K562 (cell line): ENCODE measurements around the gene HARS2. TPM values are rescaled to one million over a fixed set of nuclear protein-coding genes. Genes with fewer than 3 reads are reported as not detected.
A peak's percentile ranks its signal among the peaks of the same experiment; 100 is the strongest.

Source experiments
- BACH1 ChIP-seq: fragments of 200-800 bp; sonication (Bioruptor generic); IDR thresholded peaks from 2 replicates; pipeline ENCODE4 v1.6.1; 2016; ENCODE audit warnings: missing genetic modification characterization, missing compliant biosample characterization
- BRCA1 ChIP-seq, 2 experiments: fragments of 450-650 bp in 1 of 2; sonication (generic) in 1 of 2; formaldehyde crosslinking in 1 of 2; IDR thresholded peaks; 2 replicates each; pipeline versions ENCODE4 v1.5.0 to v1.6.1; 2017 to 2020; ENCODE audit warnings: mild to moderate bottlenecking in 1 of 2, missing genetic modification reagents in 1 of 2
- CBX5 ChIP-seq: IDR thresholded peaks from 2 replicates; pipeline ENCODE4 v1.6.1; 2014; ENCODE audit warnings: low read depth, borderline replicate concordance
- LEF1 ChIP-seq: fragments of 450-650 bp; IDR thresholded peaks from 2 replicates; pipeline ENCODE4 v1.6.1; 2016; ENCODE audit warnings: mild to moderate bottlenecking
- MTF1 ChIP-seq: fragments of 250-450 bp; sonication (Bioruptor Pico); IDR thresholded peaks from 2 replicates; pipeline ENCODE4 v1.9.0; 2021; ENCODE audit warnings: moderate library complexity, mild to moderate bottlenecking, inconsistent platforms, borderline replicate concordance
- RBBP5 ChIP-seq: fragments of 200-600 bp; sonication (generic); IDR thresholded peaks from 2 replicates; pipeline ENCODE4 v1.6.1; 2012; ENCODE audit warnings: borderline replicate concordance, mild to moderate bottlenecking, low read length, control low read depth, inconsistent platforms; ENCODE audit not compliant: insufficient read depth, poor library complexity, severe bottlenecking
- STAT5B ChIP-seq: fragments of 250-450 bp; sonication (Bioruptor Pico); IDR thresholded peaks from 2 replicates; pipeline ENCODE4 v1.8.0; 2021; ENCODE audit warnings: mild to moderate bottlenecking, inconsistent platforms
- U2AF2 ChIP-seq: fragments of 200-400 bp; formaldehyde crosslinking; optimal IDR thresholded peaks from 2 replicates; pipeline ENCODE3; 2017; ENCODE audit warnings: low read depth, mild to moderate bottlenecking, low read length
- ZBTB12 ChIP-seq: fragments of 250-450 bp; sonication (Bioruptor Pico); IDR thresholded peaks from 2 replicates; pipeline ENCODE4 v1.4.0; 2020
- polyA plus RNA-seq, 8 experiments: library from polyadenylated mRNA; depleted of rRNA in 4 of 8; stranded (reverse) in 5 of 8; unstranded in 3 of 8; fragments of >200 nt; fragmentation: Nextera tagmentation in 2 of 8; fragmentation: Illumina TruSeq in 1 of 8; extraction: Ambion mirVana in 2 of 8; extraction: Trizol in 1 of 8; gene quantifications; 2 replicates each; pipeline versions ENCODE4 v1.2.1 to v1.2.3, GENCODE V29; 2011 to 2014; ENCODE audit warnings: inconsistent platforms in 1 of 8, missing spikeins in 1 of 8
- total RNA-seq, 7 experiments: library from RNA; depleted of rRNA in 6 of 7; stranded (reverse); fragments of >200 nt in 6 of 7; fragmentation: Illumina TruSeq in 2 of 7; extraction: Trizol in 2 of 7; gene quantifications; 2 replicates each; pipeline versions ENCODE4 v1.2.1 to v1.2.3, GENCODE V29; 2011 to 2021; ENCODE audit warnings: low replicate concordance in 1 of 7
- TF ChIP-seq, protein P1 (sequence below), 2 experiments: fragments of 450-650 bp in 1 of 2; IDR thresholded peaks; 2 replicates each; pipeline ENCODE4 v1.6.1; 2011 to 2017; ENCODE audit warnings: low read depth in 2 of 2, antibody characterized with exemption in 1 of 2, borderline replicate concordance in 1 of 2, low read length in 1 of 2, mild to moderate bottlenecking in 1 of 2, mixed read lengths in 1 of 2; ENCODE audit not compliant: control insufficient read depth in 1 of 2
- TF ChIP-seq, protein P2 (sequence below): IDR thresholded peaks from 2 replicates; pipeline ENCODE4 v1.6.1; 2012; ENCODE audit warnings: low read depth, low read length, improper control_type of control experiment, borderline replicate concordance
- TF ChIP-seq, protein P3 (sequence below): fragments of 450-650 bp; IDR thresholded peaks from 2 replicates; pipeline ENCODE4 v1.6.1; 2016; ENCODE audit warnings: mild to moderate bottlenecking
- TF ChIP-seq, protein P4 (sequence below): IDR thresholded peaks from 2 replicates; pipeline ENCODE4 v1.6.1; 2011; ENCODE audit warnings: borderline replicate concordance, low read depth, mild to moderate bottlenecking, moderate library complexity, low read length; ENCODE audit not compliant: insufficient read depth, poor library complexity, severe bottlenecking

The HARS2 gene
- total and polyA plus RNA-seq, 9 of the 15 experiments (the other 6 are each of a cell fraction or from before 2014, with no cell fraction given), result 8.5 to 41.6 (median 27.1) TPM

GRCh38 chr5:140690941-140691924 is at the start of gene HARS2, which contains the start of gene HARS1 (continued):
- TF ChIP-seq, protein P1, sequence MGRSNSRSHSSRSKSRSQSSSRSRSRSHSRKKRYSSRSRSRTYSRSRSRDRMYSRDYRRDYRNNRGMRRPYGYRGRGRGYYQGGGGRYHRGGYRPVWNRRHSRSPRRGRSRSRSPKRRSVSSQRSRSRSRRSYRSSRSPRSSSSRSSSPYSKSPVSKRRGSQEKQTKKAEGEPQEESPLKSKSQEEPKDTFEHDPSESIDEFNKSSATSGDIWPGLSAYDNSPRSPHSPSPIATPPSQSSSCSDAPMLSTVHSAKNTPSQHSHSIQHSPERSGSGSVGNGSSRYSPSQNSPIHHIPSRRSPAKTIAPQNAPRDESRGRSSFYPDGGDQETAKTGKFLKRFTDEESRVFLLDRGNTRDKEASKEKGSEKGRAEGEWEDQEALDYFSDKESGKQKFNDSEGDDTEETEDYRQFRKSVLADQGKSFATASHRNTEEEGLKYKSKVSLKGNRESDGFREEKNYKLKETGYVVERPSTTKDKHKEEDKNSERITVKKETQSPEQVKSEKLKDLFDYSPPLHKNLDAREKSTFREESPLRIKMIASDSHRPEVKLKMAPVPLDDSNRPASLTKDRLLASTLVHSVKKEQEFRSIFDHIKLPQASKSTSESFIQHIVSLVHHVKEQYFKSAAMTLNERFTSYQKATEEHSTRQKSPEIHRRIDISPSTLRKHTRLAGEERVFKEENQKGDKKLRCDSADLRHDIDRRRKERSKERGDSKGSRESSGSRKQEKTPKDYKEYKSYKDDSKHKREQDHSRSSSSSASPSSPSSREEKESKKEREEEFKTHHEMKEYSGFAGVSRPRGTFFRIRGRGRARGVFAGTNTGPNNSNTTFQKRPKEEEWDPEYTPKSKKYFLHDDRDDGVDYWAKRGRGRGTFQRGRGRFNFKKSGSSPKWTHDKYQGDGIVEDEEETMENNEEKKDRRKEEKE (IDR thresholded peaks at IDR 0.05; ENCODE audit: borderline replicate concordance in 1 of 2, control insufficient read depth in 1 of 2, low read depth in 2 of 2, low read length in 1 of 2), result peak in 1 of 2 experiments; percentile 82; a peak in 2 of 4 replicates
- TF ChIP-seq LEF1 (peak; percentile 12; the same call in 1 of the 2 replicates), CBX5 (no peak; the same call in 1 of the 2 replicates), RBBP5 (peak; percentile 78), STAT5B (CRISPR knock-in tag) (no peak), BRCA1 (IDR thresholded peaks at IDR 0.05) (no peak), BRCA1 (CRISPR knock-in tag; IDR thresholded peaks at IDR 0.05) (no peak), MTF1 (no peak), ZBTB12 (CRISPR knock-in tag) (no peak), U2AF2 (no peak), BACH1 (tag) (no peak)
- TF ChIP-seq, protein P2, sequence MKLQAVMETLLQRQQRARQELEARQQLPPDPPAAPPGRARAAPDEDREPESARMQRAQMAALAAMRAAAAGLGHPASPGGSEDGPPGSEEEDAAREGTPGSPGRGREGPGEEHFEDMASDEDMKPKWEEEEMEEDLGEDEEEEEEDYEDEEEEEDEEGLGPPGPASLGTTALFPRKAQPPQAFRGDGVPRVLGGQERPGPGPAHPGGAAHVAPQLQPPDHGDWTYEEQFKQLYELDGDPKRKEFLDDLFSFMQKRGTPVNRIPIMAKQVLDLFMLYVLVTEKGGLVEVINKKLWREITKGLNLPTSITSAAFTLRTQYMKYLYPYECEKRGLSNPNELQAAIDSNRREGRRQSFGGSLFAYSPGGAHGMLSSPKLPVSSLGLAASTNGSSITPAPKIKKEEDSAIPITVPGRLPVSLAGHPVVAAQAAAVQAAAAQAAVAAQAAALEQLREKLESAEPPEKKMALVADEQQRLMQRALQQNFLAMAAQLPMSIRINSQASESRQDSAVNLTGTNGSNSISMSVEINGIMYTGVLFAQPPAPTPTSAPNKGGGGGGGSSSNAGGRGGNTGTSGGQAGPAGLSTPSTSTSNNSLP, result no peak
- TF ChIP-seq, protein P3, sequence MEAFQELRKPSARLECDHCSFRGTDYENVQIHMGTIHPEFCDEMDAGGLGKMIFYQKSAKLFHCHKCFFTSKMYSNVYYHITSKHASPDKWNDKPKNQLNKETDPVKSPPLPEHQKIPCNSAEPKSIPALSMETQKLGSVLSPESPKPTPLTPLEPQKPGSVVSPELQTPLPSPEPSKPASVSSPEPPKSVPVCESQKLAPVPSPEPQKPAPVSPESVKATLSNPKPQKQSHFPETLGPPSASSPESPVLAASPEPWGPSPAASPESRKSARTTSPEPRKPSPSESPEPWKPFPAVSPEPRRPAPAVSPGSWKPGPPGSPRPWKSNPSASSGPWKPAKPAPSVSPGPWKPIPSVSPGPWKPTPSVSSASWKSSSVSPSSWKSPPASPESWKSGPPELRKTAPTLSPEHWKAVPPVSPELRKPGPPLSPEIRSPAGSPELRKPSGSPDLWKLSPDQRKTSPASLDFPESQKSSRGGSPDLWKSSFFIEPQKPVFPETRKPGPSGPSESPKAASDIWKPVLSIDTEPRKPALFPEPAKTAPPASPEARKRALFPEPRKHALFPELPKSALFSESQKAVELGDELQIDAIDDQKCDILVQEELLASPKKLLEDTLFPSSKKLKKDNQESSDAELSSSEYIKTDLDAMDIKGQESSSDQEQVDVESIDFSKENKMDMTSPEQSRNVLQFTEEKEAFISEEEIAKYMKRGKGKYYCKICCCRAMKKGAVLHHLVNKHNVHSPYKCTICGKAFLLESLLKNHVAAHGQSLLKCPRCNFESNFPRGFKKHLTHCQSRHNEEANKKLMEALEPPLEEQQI, result no peak
- TF ChIP-seq, protein P4, sequence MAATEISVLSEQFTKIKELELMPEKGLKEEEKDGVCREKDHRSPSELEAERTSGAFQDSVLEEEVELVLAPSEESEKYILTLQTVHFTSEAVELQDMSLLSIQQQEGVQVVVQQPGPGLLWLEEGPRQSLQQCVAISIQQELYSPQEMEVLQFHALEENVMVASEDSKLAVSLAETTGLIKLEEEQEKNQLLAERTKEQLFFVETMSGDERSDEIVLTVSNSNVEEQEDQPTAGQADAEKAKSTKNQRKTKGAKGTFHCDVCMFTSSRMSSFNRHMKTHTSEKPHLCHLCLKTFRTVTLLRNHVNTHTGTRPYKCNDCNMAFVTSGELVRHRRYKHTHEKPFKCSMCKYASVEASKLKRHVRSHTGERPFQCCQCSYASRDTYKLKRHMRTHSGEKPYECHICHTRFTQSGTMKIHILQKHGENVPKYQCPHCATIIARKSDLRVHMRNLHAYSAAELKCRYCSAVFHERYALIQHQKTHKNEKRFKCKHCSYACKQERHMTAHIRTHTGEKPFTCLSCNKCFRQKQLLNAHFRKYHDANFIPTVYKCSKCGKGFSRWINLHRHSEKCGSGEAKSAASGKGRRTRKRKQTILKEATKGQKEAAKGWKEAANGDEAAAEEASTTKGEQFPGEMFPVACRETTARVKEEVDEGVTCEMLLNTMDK, result no peak
